WTC11 (cell line): ENCODE measurements around the gene TUBB4B. TPM values are rescaled to one million over a fixed set of nuclear protein-coding genes. Genes with fewer than 3 reads are reported as not detected.

Source experiments
- ATAC-seq: fragments of 200-7000 bp; cut with Tn5 transposase; 2 replicates; pipeline ENCODE4 v1.10.0; 2021; ENCODE audit warnings: mild to moderate bottlenecking, moderate library complexity
- CTCF ChIA-PET: fragments of 300-600 bp; sonication (Branson Sonifier 250); formaldehyde crosslinking; loops from one replicate; lab custom pipeline; 2021; ENCODE audit warnings: antibody characterized with exemption; lab: Charles Lee
- POLR2A ChIA-PET: fragments of 350-600 bp; sonication (Branson Sonifier 250); formaldehyde crosslinking; loops from one replicate; lab custom pipeline; 2021; ENCODE audit warnings: antibody characterized with exemption; lab: Charles Lee
- DNase-seq: peaks from one replicate; pipeline ENCODE4 v3.0.0; 2021; ENCODE audit warnings: low spot score
- H3K27ac Mint-ChIP-seq: 2 replicates; pipeline ENCODE4 v1.8.0; 2021; ENCODE audit warnings: mixed read lengths
- H3K27me3 Mint-ChIP-seq: 2 replicates; pipeline ENCODE4 v1.8.0; 2021; ENCODE audit warnings: low read depth, mild to moderate bottlenecking, moderate library complexity, mixed read lengths
- H3K36me3 Mint-ChIP-seq: 2 replicates; pipeline ENCODE4 v1.8.0; 2021; ENCODE audit warnings: mixed read lengths
- H3K4me1 Mint-ChIP-seq: 2 replicates; pipeline ENCODE4 v1.8.0; 2022; ENCODE audit warnings: mixed read lengths
- H3K4me3 Mint-ChIP-seq: 2 replicates; pipeline ENCODE4 v1.8.0; 2021; ENCODE audit warnings: mild to moderate bottlenecking, moderate library complexity, mixed read lengths
- H3K9me3 Mint-ChIP-seq: 2 replicates; pipeline ENCODE4 v1.8.0; 2021; ENCODE audit warnings: mixed read lengths
- GRHL2 ChIP-seq: fragments of 250-450 bp; sonication (Bioruptor Pico); IDR thresholded peaks from 2 replicates; pipeline ENCODE4 v1.8.0; 2022; ENCODE audit warnings: mild to moderate bottlenecking, moderate library complexity; ENCODE audit not compliant: insufficient replicate concordance, severe bottlenecking
- HMGXB4 ChIP-seq: sonication (generic); formaldehyde crosslinking; IDR thresholded peaks from 2 replicates; pipeline ENCODE4 v1.8.1; 2023; ENCODE audit warnings: mild to moderate bottlenecking, moderate library complexity, missing genetic modification reagents
- IRF1 ChIP-seq: sonication (generic); formaldehyde crosslinking; IDR thresholded peaks from 2 replicates; pipeline ENCODE4 v1.8.0; 2023; ENCODE audit warnings: missing genetic modification reagents
- NFE2L1 ChIP-seq: sonication (generic); formaldehyde crosslinking; IDR thresholded peaks from 2 replicates; pipeline ENCODE4 v1.8.1; 2023; ENCODE audit warnings: missing genetic modification reagents
- NFYB ChIP-seq: sonication (generic); formaldehyde crosslinking; conservative IDR thresholded peaks from 2 replicates; pipeline ENCODE4 v1.8.0; 2022; ENCODE audit warnings: low read depth, missing genetic modification reagents
- OVOL2 ChIP-seq: fragments of 250-450 bp; sonication (Bioruptor Pico); IDR thresholded peaks from 2 replicates; pipeline ENCODE4 v1.9.0; 2021; ENCODE audit warnings: mild to moderate bottlenecking, borderline replicate concordance
- PREB ChIP-seq: sonication (generic); formaldehyde crosslinking; IDR thresholded peaks from 2 replicates; pipeline ENCODE4 v1.8.1; 2022; ENCODE audit warnings: mild to moderate bottlenecking, missing genetic modification reagents, moderate library complexity, borderline replicate concordance
- SP1 ChIP-seq: sonication (generic); formaldehyde crosslinking; conservative IDR thresholded peaks from 2 replicates; pipeline ENCODE4 v1.8.1; 2022; ENCODE audit warnings: missing genetic modification reagents
- ZMAT4 ChIP-seq: fragments of 250-450 bp; sonication (Bioruptor Pico); IDR thresholded peaks from 2 replicates; pipeline ENCODE4 v1.9.0; 2021; ENCODE audit warnings: mild to moderate bottlenecking
- ZNF281 ChIP-seq: sonication (generic); formaldehyde crosslinking; IDR thresholded peaks from 2 replicates; pipeline ENCODE4 v1.8.0; 2023; ENCODE audit warnings: mild to moderate bottlenecking, missing genetic modification reagents
- total RNA-seq: library from RNA; stranded (reverse); gene quantifications from 3 replicates; pipeline ENCODE4 v1.2.3, GENCODE V29; 2021
- TF ChIP-seq, protein P1 (sequence below): sonication (generic); formaldehyde crosslinking; IDR thresholded peaks from 2 replicates; pipeline ENCODE4 v1.8.1; 2022; ENCODE audit warnings: mild to moderate bottlenecking, moderate library complexity, missing genetic modification reagents
- TF ChIP-seq, protein P2 (sequence below): sonication (generic); formaldehyde crosslinking; IDR thresholded peaks from 2 replicates; pipeline ENCODE4 v1.8.1; 2023; ENCODE audit warnings: mild to moderate bottlenecking, missing genetic modification reagents
- TF ChIP-seq, protein P3 (sequence below): sonication (generic); formaldehyde crosslinking; IDR thresholded peaks from 2 replicates; pipeline ENCODE4 v1.8.0; 2022; ENCODE audit warnings: mild to moderate bottlenecking, missing genetic modification reagents

TUBB4B gene
- total RNA-seq, 1 experiment from 2014 or later = 375 TPM

GRCh38 chr9:137236936-137237421 is 4.1 kb upstream of the TUBB4B start:
- POLR2A ChIA-PET = interaction anchor here (0.9 kb wide), 1 partner anchor 65 kb away, joined by 3 read pairs; the partner anchor contains the start of gene NRARP
- TF ChIP-seq HMGXB4 (CRISPR knock-in tag) (no peak), SP1 (CRISPR knock-in tag) (no peak), IRF1 (no peak)
- TF ChIP-seq, all 79 proteins: peak for 0
- no peak overlapping the region for H3K4me3 Mint-ChIP-seq
- peaks cover under 1% of the 10 kb centered on the region for H3K36me3 Mint-ChIP-seq
- ATAC-seq (no peak), DNase-seq (no peak)
- peaks cover 18% of the 10 kb centered on the region for H3K4me1 Mint-ChIP-seq
- H3K9me3 Mint-ChIP-seq = no peaks in the 10 kb centered on the region
- no peak overlapping the region for H3K27ac Mint-ChIP-seq
- H3K27me3 Mint-ChIP-seq = no peaks in the 10 kb centered on the region
- CTCF ChIA-PET = interaction anchor here (0.6 to 4.6 kb wide), 90 partner anchors 10 to 633 kb away, joined by 3 to 143 read pairs (median 6); partner anchors contain the start of genes CYSRT1, ENTPD2, ENTPD8 and EXD3

DNA sequence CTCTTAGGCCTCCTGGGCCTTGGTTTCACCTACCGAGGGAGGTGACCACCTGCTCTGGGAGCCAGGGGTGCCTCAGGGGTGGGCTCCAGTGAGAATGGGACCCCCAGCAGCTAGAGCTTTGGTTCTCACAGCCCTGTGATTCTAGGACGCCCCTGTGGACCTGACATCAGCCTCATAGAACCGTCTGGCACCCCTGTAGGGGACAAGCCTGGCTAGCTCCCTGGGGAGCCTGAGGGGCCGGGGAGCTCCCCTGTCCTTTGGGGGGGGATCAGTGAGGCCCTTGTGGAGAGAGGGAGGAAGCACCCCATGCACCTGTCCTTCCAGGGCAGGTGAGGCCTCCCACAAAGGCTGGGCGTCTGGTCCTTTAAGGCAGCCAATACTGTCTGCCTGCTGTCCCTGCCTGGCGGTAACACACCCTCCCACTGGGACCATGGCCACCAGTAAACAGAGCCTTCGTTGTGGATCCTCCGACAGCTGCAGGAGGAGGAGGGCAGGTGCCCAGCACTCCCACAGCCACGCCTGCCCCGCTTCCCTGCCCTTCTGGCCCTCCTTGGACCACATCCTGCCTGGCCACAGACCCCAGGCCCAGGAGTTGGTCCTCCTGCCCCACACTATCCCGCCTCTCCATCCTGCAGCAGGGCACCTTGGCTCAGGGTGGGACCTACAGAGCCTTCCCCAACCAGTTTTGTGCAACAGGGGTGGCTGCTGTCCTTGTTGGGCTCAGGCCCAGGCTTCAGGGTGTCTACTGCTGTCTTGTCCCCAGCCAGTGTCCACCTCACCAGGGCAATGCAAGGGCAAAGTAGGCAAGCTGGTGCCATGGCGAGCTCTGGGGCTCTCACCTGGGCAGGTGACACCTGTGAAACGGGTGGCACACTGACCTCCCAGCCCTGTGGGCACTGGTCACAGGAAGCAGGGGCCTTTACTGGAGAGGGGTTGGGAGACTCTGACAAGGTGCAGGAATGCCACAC is 3.0 kb upstream of the TUBB4B start:
- H3K4me3 Mint-ChIP-seq = no peak overlapping the region
- ATAC-seq = no peak

More for the DNA sequence above, 3.0 kb upstream of the TUBB4B start:
- Mint-ChIP-seq H3K27me3 (no peaks in the 10 kb centered on the region), H3K9me3 (no peaks in the 10 kb centered on the region), H3K36me3 (peaks cover 11% of the 10 kb centered on the region), H3K4me1 (peaks cover 29% of the 10 kb centered on the region), H3K27ac (no peak overlapping the region)
- DNase-seq = no peak
- TF ChIP-seq GRHL2 (CRISPR knock-in tag) (no peak), ZNF281 (no peak), NFE2L1 (CRISPR knock-in tag) (no peak), ZMAT4 (CRISPR knock-in tag) (no peak), NFYB (CRISPR knock-in tag) (no peak), OVOL2 (CRISPR knock-in tag) (no peak), PREB (no peak), SP1 (CRISPR knock-in tag) (no peak)
- TF ChIP-seq, protein P1, sequence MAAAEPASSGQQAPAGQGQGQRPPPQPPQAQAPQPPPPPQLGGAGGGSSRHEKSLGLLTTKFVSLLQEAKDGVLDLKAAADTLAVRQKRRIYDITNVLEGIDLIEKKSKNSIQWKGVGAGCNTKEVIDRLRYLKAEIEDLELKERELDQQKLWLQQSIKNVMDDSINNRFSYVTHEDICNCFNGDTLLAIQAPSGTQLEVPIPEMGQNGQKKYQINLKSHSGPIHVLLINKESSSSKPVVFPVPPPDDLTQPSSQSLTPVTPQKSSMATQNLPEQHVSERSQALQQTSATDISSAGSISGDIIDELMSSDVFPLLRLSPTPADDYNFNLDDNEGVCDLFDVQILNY = no peak
- TF ChIP-seq, protein P2, sequence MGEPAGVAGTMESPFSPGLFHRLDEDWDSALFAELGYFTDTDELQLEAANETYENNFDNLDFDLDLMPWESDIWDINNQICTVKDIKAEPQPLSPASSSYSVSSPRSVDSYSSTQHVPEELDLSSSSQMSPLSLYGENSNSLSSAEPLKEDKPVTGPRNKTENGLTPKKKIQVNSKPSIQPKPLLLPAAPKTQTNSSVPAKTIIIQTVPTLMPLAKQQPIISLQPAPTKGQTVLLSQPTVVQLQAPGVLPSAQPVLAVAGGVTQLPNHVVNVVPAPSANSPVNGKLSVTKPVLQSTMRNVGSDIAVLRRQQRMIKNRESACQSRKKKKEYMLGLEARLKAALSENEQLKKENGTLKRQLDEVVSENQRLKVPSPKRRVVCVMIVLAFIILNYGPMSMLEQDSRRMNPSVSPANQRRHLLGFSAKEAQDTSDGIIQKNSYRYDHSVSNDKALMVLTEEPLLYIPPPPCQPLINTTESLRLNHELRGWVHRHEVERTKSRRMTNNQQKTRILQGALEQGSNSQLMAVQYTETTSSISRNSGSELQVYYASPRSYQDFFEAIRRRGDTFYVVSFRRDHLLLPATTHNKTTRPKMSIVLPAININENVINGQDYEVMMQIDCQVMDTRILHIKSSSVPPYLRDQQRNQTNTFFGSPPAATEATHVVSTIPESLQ (CRISPR knock-in tag) = no peak
- TF ChIP-seq, protein P3, sequence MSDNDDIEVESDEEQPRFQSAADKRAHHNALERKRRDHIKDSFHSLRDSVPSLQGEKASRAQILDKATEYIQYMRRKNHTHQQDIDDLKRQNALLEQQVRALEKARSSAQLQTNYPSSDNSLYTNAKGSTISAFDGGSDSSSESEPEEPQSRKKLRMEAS (CRISPR knock-in tag) = no peak
- ChIA-PET CTCF (interaction anchor here (0.6 to 4.6 kb wide), 21 partner anchors 9 to 290 kb away, joined by 3 to 143 read pairs (median 10); partner anchors contain the start of genes CYSRT1, LRRC26, MAN1B1 and NELFB), POLR2A (interaction anchor here (0.6 kb wide), 1 partner anchor 153 kb away, joined by 3 read pairs; no protein-coding TSS in a partner anchor)
